GM12864 (cell line): ENCODE results near the gene DDR2.

Experiments
- DNase-seq: peaks from one replicate; pipeline ENCODE4 v3.0.0-alpha.2; 2011; ENCODE audit warnings: low read depth
- H3K4me3 ChIP-seq: 2 replicates; pipeline ENCODE4 v1.5.1; 2011; ENCODE audit warnings: mild to moderate bottlenecking, low read depth, low read length, control low read depth
- CTCF ChIP-seq: IDR thresholded peaks from 2 replicates; pipeline ENCODE4 v1.5.1; 2011; ENCODE audit warnings: low read depth, mild to moderate bottlenecking, moderate library complexity, low read length, control low read depth, inconsistent platforms; ENCODE audit errors: missing control alignments

Gene DDR2

GRCh38 chr1:162644986-162645314 lies 12.7 kb downstream of the DDR2 start:
- no peak for DNase-seq
- no peak for TF ChIP-seq CTCF
- H3K4me3 ChIP-seq, result no peak overlapping the region

GRCh38 chr1:162645666-162646065 lies 13.4 kb downstream of the DDR2 start:
- no peak for TF ChIP-seq CTCF
- DNase-seq, result no peak
- no peak overlapping the region for H3K4me3 ChIP-seq

- no peak for TF ChIP-seq CTCF
- H3K4me3 ChIP-seq, result no peak overlapping the region
- no peak for DNase-seq
These were observed 17.3 kb downstream of the DDR2 start for GRCh38 chr1:162649583-162649982.

- no peak overlapping the region for H3K4me3 ChIP-seq
- no peak for DNase-seq
- TF ChIP-seq CTCF, result no peak
These were observed 22.8 kb downstream of the DDR2 start for GRCh38 chr1:162654915-162655620.

GRCh38 chr1:162656266-162656665 lies 24.0 kb downstream of the DDR2 start:
- no peak overlapping the region for H3K4me3 ChIP-seq
- no peak for DNase-seq
- no peak for TF ChIP-seq CTCF

GRCh38 chr1:162660574-162660973 lies 28.3 kb downstream of the DDR2 start:
- TF ChIP-seq CTCF, result no peak
- DNase-seq, result no peak
- no peak overlapping the region for H3K4me3 ChIP-seq

GRCh38 chr1:162661336-162661735 lies 29.1 kb downstream of the DDR2 start:
- H3K4me3 ChIP-seq, result no peak overlapping the region
- no peak for TF ChIP-seq CTCF
- no peak for DNase-seq
